GM23338 (cell line): ENCODE measurements around the gene C1QTNF4. TPM values are rescaled to one million over a fixed set of nuclear protein-coding genes. Genes with fewer than 3 reads are reported as not detected.

Source experiments
- ATAC-seq: fragments of 200-7000 bp; cut with Tn5 transposase; 3 replicates; pipeline ENCODE4 v1.9.1; 2020
- DNase-seq: peaks from one replicate; pipeline ENCODE4 v3.0.0-alpha.2; 2015; ENCODE audit warnings: low spot score
- H2AFZ ChIP-seq: fragments of 200-600 bp; sonication (generic); 2 replicates; pipeline ENCODE4 v1.8.0; 2016; ENCODE audit warnings: antibody characterized with exemption, mild to moderate bottlenecking, moderate library complexity
- H3F3A ChIP-seq: fragments of 200-600 bp; sonication (generic); replicated peaks from 2 replicates; pipeline ENCODE4 v1.8.0; 2017; ENCODE audit warnings: antibody characterized with exemption, mixed run types, low read depth
- H3K27ac ChIP-seq: fragments of 200-600 bp; sonication (generic); 2 replicates; pipeline ENCODE4 v1.6.1; 2016; ENCODE audit warnings: low read depth
- H3K27me3 ChIP-seq: fragments of 200-600 bp; sonication (generic); 2 replicates; pipeline ENCODE4 v1.8.0; 2016; ENCODE audit warnings: mild to moderate bottlenecking, mixed run types, moderate library complexity; ENCODE audit not compliant: insufficient read depth
- H3K36me3 ChIP-seq: fragments of 200-600 bp; sonication (generic); 2 replicates; pipeline ENCODE4 v1.8.0; 2016; ENCODE audit warnings: mild to moderate bottlenecking; ENCODE audit not compliant: insufficient read depth
- H3K4me1 ChIP-seq: fragments of 200-600 bp; sonication (generic); 2 replicates; pipeline ENCODE4 v1.8.0; 2016; ENCODE audit warnings: mild to moderate bottlenecking, moderate library complexity; ENCODE audit not compliant: insufficient read depth
- H3K4me2 ChIP-seq: fragments of 200-600 bp; sonication (generic); 2 replicates; pipeline ENCODE4 v1.7.1; 2017; ENCODE audit warnings: mixed run types
- H3K4me3 ChIP-seq: fragments of 200-600 bp; sonication (generic); 2 replicates; pipeline ENCODE4 v1.6.1; 2016; ENCODE audit warnings: mixed run types
- H3K79me2 ChIP-seq: fragments of 200-600 bp; sonication (generic); replicated peaks from 2 replicates; pipeline ENCODE4 v1.8.0; 2017; ENCODE audit warnings: mild to moderate bottlenecking; ENCODE audit not compliant: insufficient read depth
- H3K9me2 ChIP-seq: fragments of 200-600 bp; sonication (generic); 2 replicates; pipeline ENCODE4 v1.8.0; 2017; ENCODE audit not compliant: insufficient read depth
- H4K20me1 ChIP-seq: fragments of 200-600 bp; sonication (generic); replicated peaks from 2 replicates; pipeline ENCODE4 v1.8.0; 2017; ENCODE audit warnings: mild to moderate bottlenecking; ENCODE audit not compliant: insufficient read depth
- H3K27ac Mint-ChIP-seq: 2 replicates; pipeline ENCODE4 v1.8.0; 2020; ENCODE audit warnings: inconsistent platforms, mild to moderate bottlenecking, moderate library complexity, mixed read lengths
- H3K27me3 Mint-ChIP-seq: 3 replicates; pipeline ENCODE4 v1.8.0; 2022; ENCODE audit warnings: low read depth, mild to moderate bottlenecking, moderate library complexity, mixed read lengths, inconsistent platforms; ENCODE audit not compliant: insufficient read depth, poor library complexity
- H3K36me3 Mint-ChIP-seq: 3 replicates; pipeline ENCODE4 v1.8.0; 2021; ENCODE audit warnings: low read depth, mild to moderate bottlenecking, inconsistent platforms, moderate library complexity, mixed read lengths
- H3K4me1 Mint-ChIP-seq: 3 replicates; pipeline ENCODE4 v1.8.0; 2020; ENCODE audit warnings: mild to moderate bottlenecking, inconsistent platforms, mixed read lengths
- H3K4me3 Mint-ChIP-seq: 3 replicates; pipeline ENCODE4 v1.8.0; 2021; ENCODE audit warnings: moderate library complexity, mild to moderate bottlenecking, inconsistent platforms, mixed read lengths
- H3K9me3 Mint-ChIP-seq: 3 replicates; pipeline ENCODE4 v1.8.0; 2020; ENCODE audit warnings: moderate library complexity, mild to moderate bottlenecking, inconsistent platforms, mixed read lengths
- REST ChIP-seq: IDR thresholded peaks from one replicate; pipeline ENCODE4 v1.6.1; 2018; ENCODE audit warnings: antibody characterized with exemption; ENCODE audit not compliant: unreplicated experiment
- ZNF331 ChIP-seq: fragments of 250-450 bp; sonication (Bioruptor Pico); IDR thresholded peaks from 2 replicates; pipeline ENCODE4 v1.5.0; 2020; ENCODE audit warnings: low read depth, mild to moderate bottlenecking, moderate library complexity
- ZNF462 ChIP-seq: fragments of 250-450 bp; sonication (Bioruptor Pico); IDR thresholded peaks from 2 replicates; pipeline ENCODE4 v1.5.0; 2020; ENCODE audit warnings: mild to moderate bottlenecking, moderate library complexity
- polyA plus RNA-seq: library from polyadenylated mRNA; unstranded; fragments of >200 nt; fragmentation: Nextera tagmentation; extraction: Ambion mirVana; gene quantifications from 2 replicates; pipeline ENCODE4 v1.2.1, GENCODE V29; 2016
- total RNA-seq: library from RNA; depleted of rRNA; stranded (reverse); fragments of >200 nt; shearing (Covaris generic); gene quantifications from 2 replicates; pipeline ENCODE4 v1.2.3, GENCODE V29; 2014

Gene C1QTNF4
- total and polyA plus RNA-seq, 2 experiments from 2014 or later = 5.2 to 6.6 TPM

- TF ChIP-seq ZNF331 = no peak
Measured at GRCh38 chr11:47586098-47586855, 7.9 kb downstream of the C1QTNF4 start, which contains the start of gene FAM180B (continued).

- Mint-ChIP-seq H3K36me3 (peaks cover 60% of the 10 kb centered on the region), H3K4me3 (no peak overlapping the region), H3K4me1 (peaks cover 8% of the 10 kb centered on the region), H3K9me3 (peaks cover 3% of the 10 kb centered on the region; the same call in 1 of the 3 replicates), H3K27ac (peak overlapping the region; percentile 29; the same call in 1 of the 2 replicates), H3K27me3 (peaks cover 12% of the 10 kb centered on the region)
- ATAC-seq (no peak), DNase-seq (no peak)
- Histone ChIP-seq H4K20me1 (peaks cover 10% of the 10 kb centered on the region; the same call in 1 of the 2 replicates), H3K36me3 (peaks cover 16% of the 10 kb centered on the region), H3K27ac (no peak overlapping the region), H3K4me2 (no peak overlapping the region), H3K27me3 (peaks cover 2% of the 10 kb centered on the region), H3K79me2 (peaks cover 20% of the 10 kb centered on the region), H3K9me2 (no peaks in the 10 kb centered on the region), H3F3A (0 out of 2 replicates have a peak, but pooled peaks cover 3% of the 10 kb centered on the region), H3K4me1 (no peaks in the 10 kb centered on the region; the same call in 1 of the 2 replicates), H3K4me3 (no peak overlapping the region), H2AFZ (no peak overlapping the region)
- TF ChIP-seq ZNF462 (CRISPR knock-in tag) (no peak), ZNF331 (no peak), REST (no peak)
Measured at GRCh38 chr11:47583844-47584243, 10.4 kb downstream of the C1QTNF4 start.
